GM10266 (cell line): Measurements from ENCODE around the gene SYCP3.

Source experiments
- DNase-seq: peaks from one replicate; pipeline ENCODE4 v3.0.0; 2012; ENCODE audit errors: extremely low spot score
- TF ChIP-seq, protein P1 (sequence below): IDR thresholded peaks from 2 replicates; pipeline ENCODE4 v1.5.1; 2012; ENCODE audit warnings: mild to moderate bottlenecking, low read depth; ENCODE audit not compliant: control insufficient read depth, insufficient read depth; ENCODE audit errors: missing control alignments

Gene SYCP3

DNA sequence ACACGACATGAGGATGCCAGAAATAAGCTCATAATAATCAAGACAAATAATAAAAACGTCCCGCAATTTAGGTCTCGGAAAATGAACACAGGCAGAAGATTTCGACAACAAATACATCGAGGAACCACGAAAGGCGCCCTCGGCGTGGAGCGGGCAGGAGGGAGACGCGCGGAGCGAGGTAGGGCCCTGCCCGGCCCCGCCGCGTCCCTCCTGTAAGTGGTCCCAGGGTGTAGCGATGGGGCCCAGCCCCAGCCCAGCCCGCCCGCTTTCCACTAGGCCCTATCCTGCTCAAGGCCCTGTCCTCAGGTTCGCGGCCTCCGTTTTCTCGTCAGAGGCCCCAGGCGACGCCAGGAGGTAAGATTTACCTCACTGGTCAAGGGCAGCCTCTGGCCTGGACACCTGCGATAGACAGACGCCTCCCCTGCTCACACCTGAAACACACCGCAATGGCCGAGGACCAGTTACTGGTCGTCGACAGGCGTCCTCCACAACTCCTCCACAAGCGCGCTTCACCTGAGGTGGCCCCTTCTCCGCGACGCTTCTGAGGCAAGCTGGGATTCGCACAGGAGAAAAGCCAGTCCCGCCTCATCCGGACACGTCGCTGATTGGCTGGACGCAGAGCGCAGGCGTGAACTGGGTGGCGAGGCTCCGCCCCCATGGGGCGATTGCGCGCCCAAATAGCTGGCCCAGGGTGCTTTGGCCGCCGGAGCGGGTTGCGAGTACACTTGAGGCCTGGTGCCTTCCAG, at the start of gene SYCP3:
Gene SYCP3, minus strand, starts transcription at position 543 of the 746 bp plus-strand sequence. CDS start 1,527 bp downstream, outside the sequence.
- TF ChIP-seq, protein P1, sequence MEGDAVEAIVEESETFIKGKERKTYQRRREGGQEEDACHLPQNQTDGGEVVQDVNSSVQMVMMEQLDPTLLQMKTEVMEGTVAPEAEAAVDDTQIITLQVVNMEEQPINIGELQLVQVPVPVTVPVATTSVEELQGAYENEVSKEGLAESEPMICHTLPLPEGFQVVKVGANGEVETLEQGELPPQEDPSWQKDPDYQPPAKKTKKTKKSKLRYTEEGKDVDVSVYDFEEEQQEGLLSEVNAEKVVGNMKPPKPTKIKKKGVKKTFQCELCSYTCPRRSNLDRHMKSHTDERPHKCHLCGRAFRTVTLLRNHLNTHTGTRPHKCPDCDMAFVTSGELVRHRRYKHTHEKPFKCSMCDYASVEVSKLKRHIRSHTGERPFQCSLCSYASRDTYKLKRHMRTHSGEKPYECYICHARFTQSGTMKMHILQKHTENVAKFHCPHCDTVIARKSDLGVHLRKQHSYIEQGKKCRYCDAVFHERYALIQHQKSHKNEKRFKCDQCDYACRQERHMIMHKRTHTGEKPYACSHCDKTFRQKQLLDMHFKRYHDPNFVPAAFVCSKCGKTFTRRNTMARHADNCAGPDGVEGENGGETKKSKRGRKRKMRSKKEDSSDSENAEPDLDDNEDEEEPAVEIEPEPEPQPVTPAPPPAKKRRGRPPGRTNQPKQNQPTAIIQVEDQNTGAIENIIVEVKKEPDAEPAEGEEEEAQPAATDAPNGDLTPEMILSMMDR, result no peak

DNA sequence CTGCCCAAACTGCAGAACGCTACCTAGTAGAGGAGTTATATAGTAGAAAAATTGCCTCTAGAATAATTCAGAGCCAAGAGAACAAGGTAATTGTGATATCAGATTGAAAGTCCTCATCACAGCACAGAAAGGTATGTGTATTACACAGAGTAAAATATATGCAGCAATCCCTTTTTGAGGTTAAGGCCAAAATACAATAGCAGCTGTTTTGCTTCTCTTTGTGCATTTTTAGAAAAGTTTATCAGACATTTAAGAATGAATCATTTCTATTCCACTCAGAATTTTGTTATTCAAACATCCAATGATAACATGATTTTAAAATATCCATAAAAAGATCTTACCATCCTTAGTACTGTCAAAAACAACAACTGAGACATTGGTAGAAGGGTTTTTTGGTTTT, 46.4 kb upstream of the SYCP3 start:
- DNase-seq, result no peak
- TF ChIP-seq, protein P1, result no peak

More for the DNA sequence above, at the start of gene SYCP3:
- DNase-seq, result no peak

DNA sequence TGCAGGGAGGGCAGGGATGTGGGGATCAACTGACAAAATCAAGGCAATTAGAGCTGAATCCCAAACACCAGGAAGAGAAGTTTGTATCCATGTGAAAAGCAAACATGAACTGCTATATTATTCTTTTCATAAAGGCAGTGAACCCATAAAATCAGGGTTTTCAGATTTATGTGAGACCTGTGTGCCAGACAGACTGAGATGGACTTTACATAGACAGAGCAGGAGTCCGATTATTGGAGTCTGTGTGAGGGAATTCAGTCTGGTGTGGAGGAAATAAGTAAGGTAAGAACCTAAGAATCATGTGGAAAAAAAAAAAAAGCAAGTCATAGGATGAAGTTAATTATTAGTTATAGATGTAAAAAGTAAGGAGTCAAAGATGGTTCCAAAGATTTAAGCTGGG, 45.1 kb upstream of the SYCP3 start:
- no peak for DNase-seq
- TF ChIP-seq, protein P1, result no peak

DNA sequence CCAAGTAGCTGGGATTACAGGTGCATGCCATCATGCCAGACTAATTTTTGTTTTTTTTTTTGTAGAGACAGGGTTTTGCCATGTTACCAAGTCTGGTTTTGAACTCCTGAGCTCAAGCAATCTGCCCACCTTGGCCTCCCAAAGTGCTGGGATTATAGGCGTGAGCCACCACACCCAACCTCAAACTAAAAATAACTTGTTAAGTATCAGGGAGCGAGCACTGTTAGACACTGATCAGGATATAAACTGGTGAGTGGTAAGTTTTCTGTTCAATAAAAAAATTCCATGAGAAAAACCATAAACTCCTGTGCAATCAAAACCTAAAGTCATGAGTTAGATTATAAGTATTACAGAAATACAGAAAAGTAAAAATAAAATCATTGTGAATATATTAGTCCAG, 44.6 kb upstream of the SYCP3 start:
- TF ChIP-seq, protein P1, result no peak
- no peak for DNase-seq

DNA sequence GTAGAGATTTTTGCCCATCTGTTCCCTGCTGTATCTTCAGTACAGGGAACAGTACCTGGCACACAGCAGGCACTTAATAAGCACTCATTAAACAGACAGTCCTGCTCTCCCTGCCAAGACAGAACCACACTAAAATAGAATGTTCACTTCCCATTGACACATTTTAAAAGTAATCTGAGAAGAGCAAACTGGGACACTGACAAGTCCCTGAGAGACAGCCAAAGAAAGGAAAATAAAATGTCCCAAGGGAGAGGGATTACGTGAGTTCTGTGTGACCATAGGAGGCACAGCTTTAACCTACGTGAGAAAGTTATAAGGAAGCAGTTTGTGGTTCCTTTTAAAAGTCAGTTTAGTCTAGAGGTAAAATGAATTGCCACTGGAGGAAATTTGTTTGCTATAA, 43.9 kb upstream of the SYCP3 start:
- no peak for DNase-seq
- TF ChIP-seq, protein P1, result no peak

DNA sequence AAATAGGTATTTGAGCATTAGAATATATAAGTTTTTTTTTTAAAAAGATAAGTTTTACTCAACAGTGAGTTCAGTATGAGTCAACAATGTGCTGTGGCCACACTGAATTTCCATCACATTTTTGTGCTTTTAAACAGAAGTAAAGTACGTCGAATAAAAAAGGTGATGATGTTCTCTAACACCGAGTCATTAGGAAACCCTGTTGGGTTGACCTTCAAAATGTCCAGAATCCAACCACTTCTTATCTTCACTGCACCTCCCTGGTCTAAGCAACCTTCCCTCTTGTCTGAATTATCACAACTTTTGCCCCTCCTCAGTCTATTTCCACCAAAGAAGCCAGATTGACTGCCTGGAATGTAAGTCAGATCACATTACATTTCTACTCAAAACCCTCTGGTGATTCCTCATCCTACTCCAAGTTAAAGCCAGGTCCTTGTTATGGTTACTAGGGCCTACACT, 43.0 kb upstream of the SYCP3 start:
- TF ChIP-seq, protein P1, result no peak
- no peak for DNase-seq

DNA sequence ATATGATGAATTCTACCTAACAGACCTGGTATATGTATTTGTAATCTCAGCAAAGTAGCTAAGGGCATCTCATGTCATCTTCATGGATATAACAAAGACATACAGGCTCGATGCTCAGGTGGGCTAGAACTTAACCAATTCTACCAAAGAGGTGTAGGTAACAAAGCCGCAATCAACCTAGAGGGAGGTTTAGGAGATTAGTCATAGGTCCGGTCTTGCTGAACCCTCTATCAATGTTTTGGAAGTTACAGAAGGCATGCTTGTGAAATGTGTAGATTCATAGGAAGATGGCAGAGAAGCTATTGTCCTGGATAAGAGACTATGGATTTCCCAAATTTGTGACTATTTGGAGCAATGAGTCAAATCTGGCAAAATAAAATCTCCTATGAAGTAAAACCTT, 42.6 kb upstream of the SYCP3 start:
- no peak for DNase-seq
- TF ChIP-seq, protein P1, result no peak
